Hepatocyte (in vitro differentiated cells): ENCODE data around the gene ELOVL5. TPM values are rescaled to one million over a fixed set of nuclear protein-coding genes. Genes with fewer than 3 reads are reported as not detected.

Source experiments
- DNase-seq: peaks from one replicate; pipeline ENCODE4 v3.0.0-alpha.2; 2016; ENCODE audit warnings: low spot score
- H2AFZ ChIP-seq: fragments of 200-600 bp; sonication (generic); 2 replicates; pipeline ENCODE4 v1.6.0; 2016; ENCODE audit warnings: antibody characterized with exemption, mild to moderate bottlenecking
- H3K27ac ChIP-seq: fragments of 200-600 bp; sonication (generic); 2 replicates; pipeline ENCODE4 v1.5.1; 2016; ENCODE audit warnings: mild to moderate bottlenecking
- H3K27me3 ChIP-seq: fragments of 200-600 bp; sonication (generic); 2 replicates; pipeline ENCODE4 v1.6.1; 2016
- H3K36me3 ChIP-seq: fragments of 200-600 bp; sonication (generic); replicated peaks from 2 replicates; pipeline ENCODE4 v1.5.1; 2016; ENCODE audit warnings: low read depth; ENCODE audit not compliant: insufficient read depth
- H3K4me1 ChIP-seq: fragments of 200-600 bp; sonication (generic); 2 replicates; pipeline ENCODE4 v1.5.1; 2016; ENCODE audit warnings: mild to moderate bottlenecking, moderate library complexity; ENCODE audit not compliant: insufficient read depth
- H3K4me2 ChIP-seq: fragments of 200-600 bp; sonication (generic); 2 replicates; pipeline ENCODE4 v1.6.0; 2016
- H3K4me3 ChIP-seq: fragments of 200-600 bp; sonication (generic); 2 replicates; pipeline ENCODE4 v1.5.1; 2016; ENCODE audit warnings: mild to moderate bottlenecking
- H3K79me2 ChIP-seq: fragments of 200-600 bp; sonication (generic); 2 replicates; pipeline ENCODE4 v1.6.0; 2017; ENCODE audit warnings: mild to moderate bottlenecking
- H3K9me2 ChIP-seq: fragments of 200-600 bp; sonication (generic); replicated peaks from 2 replicates; pipeline ENCODE4 v1.6.0; 2017; ENCODE audit warnings: mild to moderate bottlenecking; ENCODE audit not compliant: insufficient read depth
- H3K9me3 ChIP-seq: fragments of 200-600 bp; sonication (generic); 2 replicates; pipeline ENCODE4 v1.5.1; 2016; ENCODE audit warnings: low read depth, mild to moderate bottlenecking
- H4K20me1 ChIP-seq: fragments of 200-600 bp; sonication (generic); 2 replicates; pipeline ENCODE4 v1.6.0; 2016; ENCODE audit warnings: mild to moderate bottlenecking; ENCODE audit not compliant: insufficient read depth, poor library complexity, severe bottlenecking
- EZH2 ChIP-seq: fragments of 200-600 bp; sonication (generic); IDR thresholded peaks from 2 replicates; pipeline ENCODE4 v1.6.1; 2016; ENCODE audit warnings: antibody characterized with exemption, mild to moderate bottlenecking, borderline replicate concordance
- EZH2phosphoT487 ChIP-seq: fragments of 200-600 bp; sonication (generic); IDR thresholded peaks from one replicate; pipeline ENCODE4 v1.6.1; 2018; ENCODE audit warnings: antibody characterized with exemption, mild to moderate bottlenecking, low read depth, moderate library complexity; ENCODE audit not compliant: unreplicated experiment, severe bottlenecking
- WGBS: methylation state at CpG from one replicate; pipeline ENCODE4 v1.1.6; 2016; ENCODE audit warnings: low lambda C conversion rate; ENCODE audit errors: missing lambda C conversion rate; 5-methylcytosine and 5-hydroxymethylcytosine counted together
- polyA plus RNA-seq: library from polyadenylated mRNA; unstranded; fragments of >200 nt; fragmentation: Nextera tagmentation; extraction: Ambion mirVana; gene quantifications from 2 replicates; pipeline ENCODE4 v1.2.1, GENCODE V29; 2016
- total RNA-seq: library from RNA; depleted of rRNA; stranded (reverse); fragments of >200 nt; gene quantifications from 2 replicates; pipeline ENCODE4 v1.2.3, GENCODE V29; 2014
- TF ChIP-seq, protein P1 (sequence below): fragments of 200-600 bp; sonication (generic); IDR thresholded peaks from 2 replicates; pipeline ENCODE4 v1.5.1; 2016; ENCODE audit warnings: antibody characterized with exemption, mild to moderate bottlenecking; ENCODE audit not compliant: poor library complexity

Gene ELOVL5
- total and polyA plus RNA-seq, 2 experiments from 2014 or later, result 144 to 156 TPM

DNA sequence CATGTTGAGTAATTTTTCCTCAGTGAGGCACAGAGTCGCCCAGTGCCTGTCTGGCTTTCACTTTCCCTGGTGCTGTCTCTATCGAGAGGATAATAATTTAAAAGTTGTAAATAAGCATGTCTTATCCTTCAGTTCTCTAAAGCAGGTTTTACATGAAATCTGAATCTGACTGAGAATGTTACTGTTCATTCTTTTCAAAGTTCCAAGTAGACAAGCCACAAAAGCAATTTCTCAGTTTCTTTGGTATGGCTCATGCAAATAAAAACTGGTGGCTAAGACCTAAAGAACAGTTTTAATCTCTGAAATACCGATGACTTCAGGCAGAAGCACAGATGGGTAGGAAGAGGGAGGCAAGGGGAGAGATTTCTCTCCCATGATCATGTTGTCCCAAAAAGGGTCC lies 112.5 kb downstream of the ELOVL5 start:
- TF ChIP-seq EZH2 (no peak), EZH2phosphoT487 (no peak)
- TF ChIP-seq, protein P1, sequence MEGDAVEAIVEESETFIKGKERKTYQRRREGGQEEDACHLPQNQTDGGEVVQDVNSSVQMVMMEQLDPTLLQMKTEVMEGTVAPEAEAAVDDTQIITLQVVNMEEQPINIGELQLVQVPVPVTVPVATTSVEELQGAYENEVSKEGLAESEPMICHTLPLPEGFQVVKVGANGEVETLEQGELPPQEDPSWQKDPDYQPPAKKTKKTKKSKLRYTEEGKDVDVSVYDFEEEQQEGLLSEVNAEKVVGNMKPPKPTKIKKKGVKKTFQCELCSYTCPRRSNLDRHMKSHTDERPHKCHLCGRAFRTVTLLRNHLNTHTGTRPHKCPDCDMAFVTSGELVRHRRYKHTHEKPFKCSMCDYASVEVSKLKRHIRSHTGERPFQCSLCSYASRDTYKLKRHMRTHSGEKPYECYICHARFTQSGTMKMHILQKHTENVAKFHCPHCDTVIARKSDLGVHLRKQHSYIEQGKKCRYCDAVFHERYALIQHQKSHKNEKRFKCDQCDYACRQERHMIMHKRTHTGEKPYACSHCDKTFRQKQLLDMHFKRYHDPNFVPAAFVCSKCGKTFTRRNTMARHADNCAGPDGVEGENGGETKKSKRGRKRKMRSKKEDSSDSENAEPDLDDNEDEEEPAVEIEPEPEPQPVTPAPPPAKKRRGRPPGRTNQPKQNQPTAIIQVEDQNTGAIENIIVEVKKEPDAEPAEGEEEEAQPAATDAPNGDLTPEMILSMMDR, result no peak
- H4K20me1 ChIP-seq, result no peaks in the 10 kb centered on the region
- H3K4me3 ChIP-seq, result no peak overlapping the region
- DNase-seq, result no peak
- no peaks in the 10 kb centered on the region for H3K4me1 ChIP-seq
- no peak overlapping the region for H3K27ac ChIP-seq
- 79% methylated on average over 3 of the region's 3 CpGs for WGBS
- H3K27me3 ChIP-seq, result no peaks in the 10 kb centered on the region
- H3K79me2 ChIP-seq, result no peaks in the 10 kb centered on the region
- no peak overlapping the region for H3K4me2 ChIP-seq
- H3K36me3 ChIP-seq, result no peaks in the 10 kb centered on the region
- no peaks in the 10 kb centered on the region for H3K9me3 ChIP-seq
- H2AFZ ChIP-seq, result no peak overlapping the region
- H3K9me2 ChIP-seq, result no peaks in the 10 kb centered on the region

DNA sequence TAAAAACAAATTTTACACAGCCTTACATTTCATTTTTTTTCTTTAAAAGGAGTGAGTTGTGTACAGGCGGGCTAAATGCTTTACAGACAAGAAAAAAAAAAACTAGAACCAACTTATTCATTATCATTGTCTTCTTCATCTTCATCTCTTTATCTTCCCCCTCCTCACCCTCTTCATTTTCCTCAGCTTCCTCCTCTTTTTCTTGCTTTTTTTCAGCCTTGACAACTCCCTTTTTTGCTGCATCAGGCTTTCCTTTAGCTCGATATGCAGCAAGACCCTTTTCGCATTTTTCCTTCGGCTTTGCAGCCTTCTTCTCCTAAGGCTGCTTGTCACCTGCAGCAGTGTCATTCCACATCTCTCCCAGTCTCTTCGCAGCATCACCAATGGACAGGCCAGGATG lies 113.2 kb downstream of the ELOVL5 start:
- no peak overlapping the region for H2AFZ ChIP-seq
- H3K9me2 ChIP-seq, result no peaks in the 10 kb centered on the region
- no peaks in the 10 kb centered on the region for H3K9me3 ChIP-seq
- no peak overlapping the region for H3K27ac ChIP-seq
- H3K27me3 ChIP-seq, result no peaks in the 10 kb centered on the region
- TF ChIP-seq EZH2phosphoT487, result no peak
- TF ChIP-seq EZH2, result no peak
- TF ChIP-seq, protein P1, result no peak
- no peak overlapping the region for H3K4me2 ChIP-seq
- no peaks in the 10 kb centered on the region for H4K20me1 ChIP-seq
- no peaks in the 10 kb centered on the region for H3K36me3 ChIP-seq
- no peak overlapping the region for H3K4me3 ChIP-seq
- H3K79me2 ChIP-seq, result no peaks in the 10 kb centered on the region
- 85% methylated on average over 5 of the region's 5 CpGs for WGBS
- DNase-seq, result no peak
- H3K4me1 ChIP-seq, result no peaks in the 10 kb centered on the region

DNA sequence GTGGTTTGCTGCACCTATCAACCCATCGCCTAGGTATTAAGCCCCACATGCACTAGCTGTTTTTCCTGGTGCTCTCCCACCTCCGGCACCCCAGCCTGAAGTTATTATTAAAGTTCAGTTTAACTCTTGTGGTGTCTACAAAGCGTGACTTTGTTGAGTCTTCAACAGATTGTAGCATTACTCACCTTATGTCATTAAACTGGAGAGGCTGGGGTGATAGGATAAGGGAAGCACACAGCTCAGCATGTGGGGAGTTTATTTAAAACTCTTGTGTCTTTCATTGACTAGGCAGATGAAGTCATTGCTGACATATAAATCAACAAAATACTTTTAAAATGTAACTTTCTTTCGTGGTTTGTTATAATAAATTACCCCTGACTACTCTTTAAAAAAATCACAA lies 115.4 kb downstream of the ELOVL5 start:
- H2AFZ ChIP-seq, result no peak overlapping the region
- no peak overlapping the region for H3K4me2 ChIP-seq
- no peaks in the 10 kb centered on the region for H3K4me1 ChIP-seq
- H3K36me3 ChIP-seq, result no peaks in the 10 kb centered on the region
- no peaks in the 10 kb centered on the region for H3K9me2 ChIP-seq
- no peaks in the 10 kb centered on the region for H3K27me3 ChIP-seq
- WGBS, result 81% methylated on average over 4 of the region's 4 CpGs
- H3K27ac ChIP-seq, result no peak overlapping the region
- DNase-seq, result no peak
- no peak overlapping the region for H3K4me3 ChIP-seq
- H3K79me2 ChIP-seq, result no peaks in the 10 kb centered on the region
- H3K9me3 ChIP-seq, result no peaks in the 10 kb centered on the region
- no peaks in the 10 kb centered on the region for H4K20me1 ChIP-seq
- TF ChIP-seq, protein P1, result no peak
- TF ChIP-seq EZH2, result no peak
- no peak for TF ChIP-seq EZH2phosphoT487
